Measurements from ENCODE around the gene EPHB1.

DNA sequence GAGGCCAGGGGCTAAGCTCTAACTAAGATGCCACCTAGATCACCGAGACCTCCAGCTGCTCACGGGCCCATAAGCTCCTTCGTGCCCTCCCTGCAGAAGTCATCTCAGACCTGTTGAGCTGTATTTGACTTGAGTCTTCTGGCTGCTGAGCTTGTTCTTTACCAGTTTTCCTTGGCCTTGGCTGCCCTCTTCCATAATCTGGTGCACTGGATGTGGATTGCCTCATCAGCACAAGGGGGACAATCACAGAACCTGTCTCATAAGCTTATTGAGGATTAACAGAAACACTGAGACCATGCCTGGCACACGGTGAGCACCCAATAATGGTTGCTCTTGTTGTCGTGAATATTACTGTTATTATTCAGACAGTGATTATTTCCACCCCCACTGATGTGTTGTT lies 101.1 kb downstream of the EPHB1 start:
- no peak for TF ChIP-seq POLR2A (IDR thresholded peaks at IDR 0.05)
- no peak for TF ChIP-seq CTCF (IDR thresholded peaks at IDR 0.05)
